Cardiac muscle cell (in vitro differentiated cells and primary cell): ENCODE data around the gene TBX20. TPM values are rescaled to one million over a fixed set of nuclear protein-coding genes. Genes with fewer than 3 reads are reported as not detected.

Experiments
- DNase-seq, 2 donors: peaks; one replicate each; pipeline versions ENCODE4 v3.0.0 to v3.0.0-alpha.2; 2010 to 2017; ENCODE audit warnings: low read depth in 1 of 2, low spot score in 1 of 2
- H3K27ac ChIP-seq: fragments of 200-600 bp; sonication (generic); 2 replicates; pipeline ENCODE4 v1.5.1; 2016
- H3K27me3 ChIP-seq: fragments of 200-600 bp; sonication (generic); 2 replicates; pipeline ENCODE4 v1.6.0; 2016; ENCODE audit warnings: control low read depth
- H3K36me3 ChIP-seq: fragments of 200-600 bp; sonication (generic); 2 replicates; pipeline ENCODE4 v1.5.1; 2016; ENCODE audit warnings: control low read depth
- H3K4me1 ChIP-seq: fragments of 200-600 bp; sonication (generic); 2 replicates; pipeline ENCODE4 v1.8.1; 2017; ENCODE audit warnings: low read depth, mild to moderate bottlenecking, mixed run types
- H3K4me3 ChIP-seq: fragments of 200-600 bp; sonication (generic); 2 replicates; pipeline ENCODE4 v1.5.1; 2016; ENCODE audit warnings: mild to moderate bottlenecking
- H3K9me3 ChIP-seq: fragments of 200-600 bp; sonication (generic); 2 replicates; pipeline ENCODE4 v1.5.1; 2017; ENCODE audit warnings: low read depth, mild to moderate bottlenecking, control low read depth
- polyA plus RNA-seq: library from polyadenylated mRNA; unstranded; fragments of >200 nt; fragmentation: Nextera tagmentation; extraction: Ambion mirVana; gene quantifications from 2 replicates; pipeline ENCODE4 v1.2.1, GENCODE V29; 2016
- total RNA-seq: library from RNA; depleted of rRNA; stranded (reverse); fragments of >200 nt; gene quantifications from 2 replicates; pipeline ENCODE4 v1.2.3, GENCODE V29; 2016
- TF ChIP-seq, protein P1 (sequence below): IDR thresholded peaks from 2 replicates; pipeline ENCODE4 v1.5.1; 2012; ENCODE audit warnings: low read depth, mild to moderate bottlenecking, low read length

Gene TBX20, protein sequence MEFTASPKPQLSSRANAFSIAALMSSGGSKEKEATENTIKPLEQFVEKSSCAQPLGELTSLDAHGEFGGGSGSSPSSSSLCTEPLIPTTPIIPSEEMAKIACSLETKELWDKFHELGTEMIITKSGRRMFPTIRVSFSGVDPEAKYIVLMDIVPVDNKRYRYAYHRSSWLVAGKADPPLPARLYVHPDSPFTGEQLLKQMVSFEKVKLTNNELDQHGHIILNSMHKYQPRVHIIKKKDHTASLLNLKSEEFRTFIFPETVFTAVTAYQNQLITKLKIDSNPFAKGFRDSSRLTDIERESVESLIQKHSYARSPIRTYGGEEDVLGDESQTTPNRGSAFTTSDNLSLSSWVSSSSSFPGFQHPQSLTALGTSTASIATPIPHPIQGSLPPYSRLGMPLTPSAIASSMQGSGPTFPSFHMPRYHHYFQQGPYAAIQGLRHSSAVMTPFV
- 240 and 482 TPM in 2 replicates for total RNA-seq
- polyA plus RNA-seq = 25.0 and 40.1 TPM in 2 replicates

DNA sequence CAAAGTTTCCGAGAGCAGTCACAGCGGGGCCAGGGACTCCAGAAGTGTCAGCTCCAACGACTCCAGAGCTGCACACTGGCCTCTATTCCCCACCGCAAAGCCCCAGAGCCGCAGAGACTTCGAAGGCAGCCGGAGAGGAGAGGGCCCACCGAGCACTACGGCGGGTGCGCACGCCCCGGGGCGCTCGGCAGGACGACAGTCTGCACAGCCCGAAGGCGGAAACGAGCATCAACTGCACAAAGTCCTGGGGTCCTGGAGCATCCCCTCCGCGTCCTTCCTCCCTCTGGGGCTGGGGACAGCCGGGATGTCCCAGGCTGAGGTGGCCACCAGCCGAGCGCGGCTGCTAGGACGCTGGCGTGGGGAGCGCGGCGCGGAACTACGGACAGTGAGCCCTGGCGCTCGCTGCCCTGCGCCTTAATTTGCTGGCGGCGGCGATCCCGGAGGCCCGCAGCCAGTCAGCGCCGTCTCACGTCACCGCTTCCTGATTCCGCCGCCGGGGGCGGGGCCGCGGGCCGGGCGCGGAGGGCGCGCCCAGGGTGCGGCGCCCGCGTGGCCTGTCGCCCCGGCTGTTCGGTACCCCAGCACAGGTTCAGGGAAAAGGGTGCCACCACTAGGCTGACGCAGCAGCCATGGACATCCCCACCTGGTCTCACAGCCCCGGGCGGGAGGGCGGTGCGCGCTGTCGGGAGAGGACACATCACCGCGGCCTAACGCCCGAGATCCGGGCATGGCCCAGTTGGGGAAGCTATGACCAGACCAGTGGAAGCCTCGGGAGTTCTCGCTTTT, at the start of gene TBX20:
TBX20 (minus strand) TSS at position 391 of the 786 bp plus-strand sequence. CDS start 480 bp downstream, outside the sequence.
- DNase-seq = peak; percentile 92 to 93
- TF ChIP-seq, protein P1, sequence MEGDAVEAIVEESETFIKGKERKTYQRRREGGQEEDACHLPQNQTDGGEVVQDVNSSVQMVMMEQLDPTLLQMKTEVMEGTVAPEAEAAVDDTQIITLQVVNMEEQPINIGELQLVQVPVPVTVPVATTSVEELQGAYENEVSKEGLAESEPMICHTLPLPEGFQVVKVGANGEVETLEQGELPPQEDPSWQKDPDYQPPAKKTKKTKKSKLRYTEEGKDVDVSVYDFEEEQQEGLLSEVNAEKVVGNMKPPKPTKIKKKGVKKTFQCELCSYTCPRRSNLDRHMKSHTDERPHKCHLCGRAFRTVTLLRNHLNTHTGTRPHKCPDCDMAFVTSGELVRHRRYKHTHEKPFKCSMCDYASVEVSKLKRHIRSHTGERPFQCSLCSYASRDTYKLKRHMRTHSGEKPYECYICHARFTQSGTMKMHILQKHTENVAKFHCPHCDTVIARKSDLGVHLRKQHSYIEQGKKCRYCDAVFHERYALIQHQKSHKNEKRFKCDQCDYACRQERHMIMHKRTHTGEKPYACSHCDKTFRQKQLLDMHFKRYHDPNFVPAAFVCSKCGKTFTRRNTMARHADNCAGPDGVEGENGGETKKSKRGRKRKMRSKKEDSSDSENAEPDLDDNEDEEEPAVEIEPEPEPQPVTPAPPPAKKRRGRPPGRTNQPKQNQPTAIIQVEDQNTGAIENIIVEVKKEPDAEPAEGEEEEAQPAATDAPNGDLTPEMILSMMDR = no peak
- Histone ChIP-seq H3K27me3 (peaks cover 41% of the 10 kb centered on the region), H3K4me3 (peak within 1 kb of the TSS; percentile 86), H3K36me3 (no peaks in the 10 kb centered on the region), H3K4me1 (no peaks in the 10 kb centered on the region), H3K9me3 (no peaks in the 10 kb centered on the region), H3K27ac (peak within 1 kb of the TSS; percentile 95)

DNA sequence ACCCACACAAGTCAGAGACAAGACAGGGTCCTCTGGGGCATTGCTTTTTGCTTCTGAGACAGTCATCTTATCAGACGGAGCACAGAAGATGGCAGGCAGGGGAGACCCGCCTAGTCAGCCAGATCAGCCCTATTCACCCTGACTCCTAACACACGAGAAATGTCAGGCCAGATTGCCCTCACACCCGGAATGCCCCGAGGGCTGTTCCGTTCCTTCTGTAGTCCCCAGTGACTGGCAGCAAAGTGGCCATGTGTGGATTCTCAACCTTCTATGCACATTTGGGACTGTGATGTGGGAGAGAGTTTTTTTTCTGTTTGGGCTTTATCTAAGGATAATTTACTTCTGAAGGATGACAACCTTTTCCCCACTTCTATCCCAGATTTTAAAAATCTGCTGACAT, 35.5 kb upstream of the TBX20 start:
- Histone ChIP-seq H3K4me1 (peaks cover 14% of the 10 kb centered on the region), H3K36me3 (no peaks in the 10 kb centered on the region), H3K27me3 (no peaks in the 10 kb centered on the region), H3K9me3 (no peaks in the 10 kb centered on the region), H3K4me3 (no peak overlapping the region), H3K27ac (no peak overlapping the region)
- TF ChIP-seq, protein P1 = no peak
- DNase-seq = no peak

DNA sequence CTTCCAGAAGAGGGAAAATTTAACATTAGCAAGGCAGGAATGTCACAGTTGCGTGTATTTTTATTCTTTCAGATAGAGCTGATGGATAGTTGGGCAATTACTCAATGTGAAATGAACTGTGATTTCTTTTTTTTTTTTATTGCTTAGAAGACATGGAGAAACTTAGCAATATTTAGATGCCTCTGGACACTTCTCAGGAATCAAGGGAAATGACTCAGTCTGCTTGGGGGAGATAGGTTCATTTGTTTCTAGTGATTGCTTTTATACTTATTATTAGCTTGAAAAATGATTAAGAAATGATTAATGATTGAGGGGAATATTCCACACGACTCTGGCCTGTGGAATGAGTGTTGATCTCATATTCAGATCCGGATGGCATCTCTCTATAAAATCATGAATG, 33.1 kb upstream of the TBX20 start:
- peak in 1 of 2 donors; percentile 48 for DNase-seq
- Histone ChIP-seq H3K36me3 (no peaks in the 10 kb centered on the region), H3K4me3 (no peak overlapping the region), H3K27me3 (no peaks in the 10 kb centered on the region), H3K9me3 (no peaks in the 10 kb centered on the region), H3K4me1 (peaks cover 24% of the 10 kb centered on the region), H3K27ac (no peak overlapping the region)
- TF ChIP-seq, protein P1 = no peak

DNA sequence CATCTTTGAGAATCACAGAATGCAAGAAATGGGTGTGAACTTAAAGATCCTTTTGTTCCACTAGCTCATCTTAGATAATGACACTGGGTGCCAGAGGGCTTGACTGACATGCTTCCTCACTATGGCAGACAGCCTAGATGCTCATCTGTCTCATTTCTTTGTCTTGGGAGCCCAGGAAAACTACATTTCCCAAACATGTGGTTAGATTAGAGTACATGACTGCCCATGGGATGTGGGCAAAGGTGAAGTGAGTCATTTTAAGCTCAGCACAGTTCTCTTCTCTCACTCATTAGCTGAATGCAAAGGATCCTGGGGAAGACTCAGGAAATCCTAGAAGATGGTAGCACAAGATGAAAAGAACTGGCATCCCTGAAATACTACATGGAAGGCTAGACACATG, 32.5 kb upstream of the TBX20 start:
- no peak overlapping the region for H3K27ac ChIP-seq

DNA sequence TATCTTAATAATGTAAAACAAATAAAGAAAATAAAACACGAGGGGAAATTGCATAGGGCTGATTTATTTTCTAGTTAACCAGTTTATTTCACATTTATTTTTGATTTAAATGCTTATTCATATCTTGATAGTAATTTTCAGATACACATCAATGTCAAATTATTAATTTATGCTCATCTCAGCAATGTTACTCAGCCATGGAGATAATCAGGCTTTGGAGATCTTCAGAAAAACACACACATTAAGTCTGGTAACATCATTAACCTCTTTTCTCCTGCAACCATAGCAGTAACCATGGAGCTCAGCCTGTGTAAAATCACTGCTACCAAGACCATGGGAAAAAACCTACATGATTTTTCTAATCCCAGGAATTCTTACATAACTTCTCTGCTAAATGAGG, 31.9 kb upstream of the TBX20 start:
- Histone ChIP-seq H3K4me1 (peaks cover 30% of the 10 kb centered on the region), H3K36me3 (no peaks in the 10 kb centered on the region), H3K9me3 (no peaks in the 10 kb centered on the region), H3K4me3 (no peak overlapping the region), H3K27me3 (no peaks in the 10 kb centered on the region), H3K27ac (no peak overlapping the region)
- TF ChIP-seq, protein P1 = no peak
- DNase-seq = no peak

More for the DNA sequence above, 32.5 kb upstream of the TBX20 start:
- no peaks in the 10 kb centered on the region for H3K36me3 ChIP-seq
- peak in 1 of 2 donors; percentile 57 for DNase-seq
- H3K4me1 ChIP-seq = peaks cover 24% of the 10 kb centered on the region
- H3K4me3 ChIP-seq = no peak overlapping the region
- H3K9me3 ChIP-seq = no peaks in the 10 kb centered on the region
- no peaks in the 10 kb centered on the region for H3K27me3 ChIP-seq
- TF ChIP-seq, protein P1 = no peak
